Stimulated activated CD4-positive, alpha-beta T cell treated with anti-CD3 and anti-CD28 coated beads, Interleukin-4, amount 100 ng/mL, for 48 hours (primary cell): ENCODE data around the gene CXCL12.

Experiments
- DNase-seq, 2 donors: peaks; one replicate each; pipeline ENCODE4 v3.0.0-alpha.2; 2020; ENCODE audit warnings: low read depth in 2 of 2

CXCL12 gene

GRCh38 chr10:44363716-44364115 is 21.2 kb downstream of the CXCL12 start:
- no peak for DNase-seq

GRCh38 chr10:44362866-44363711 is 21.8 kb downstream of the CXCL12 start:
- no peak for DNase-seq

- DNase-seq: no peak
Measured at GRCh38 chr10:44361109-44361508, 23.8 kb downstream of the CXCL12 start.

- DNase-seq: no peak
Measured at GRCh38 chr10:44358080-44358771, 26.7 kb downstream of the CXCL12 start.

- no peak for DNase-seq
Measured at GRCh38 chr10:44357023-44357540, 27.8 kb downstream of the CXCL12 start.

- DNase-seq: no peak
Measured at GRCh38 chr10:44356139-44357022, 28.5 kb downstream of the CXCL12 start.

- DNase-seq: no peak
Measured at GRCh38 chr10:44355630-44356029, 29.3 kb downstream of the CXCL12 start.

- no peak for DNase-seq
Measured at GRCh38 chr10:44354771-44355170, 30.1 kb downstream of the CXCL12 start.

- DNase-seq: no peak
Measured at GRCh38 chr10:44353721-44354120, 31.2 kb downstream of the CXCL12 start.

GRCh38 chr10:44353128-44353390 is 31.8 kb downstream of the CXCL12 start:
- DNase-seq: no peak

- DNase-seq: no peak
Measured at GRCh38 chr10:44352316-44353127, 32.4 kb downstream of the CXCL12 start.

- DNase-seq: no peak
Measured at GRCh38 chr10:44348496-44348895, 36.4 kb downstream of the CXCL12 start.

GRCh38 chr10:44347609-44348400 is 37.1 kb downstream of the CXCL12 start:
- no peak for DNase-seq

GRCh38 chr10:44344727-44345126 is 40.2 kb downstream of the CXCL12 start:
- no peak for DNase-seq

GRCh38 chr10:44343843-44344242 is 41.1 kb downstream of the CXCL12 start:
- no peak for DNase-seq

- DNase-seq: no peak
Measured at GRCh38 chr10:44341886-44342285, 43.0 kb downstream of the CXCL12 start.

GRCh38 chr10:44340557-44340956 is 44.3 kb downstream of the CXCL12 start:
- no peak for DNase-seq

GRCh38 chr10:44339218-44339617 is 45.7 kb downstream of the CXCL12 start:
- DNase-seq: no peak

GRCh38 chr10:44337081-44337480 is 47.8 kb downstream of the CXCL12 start:
- DNase-seq: no peak

- DNase-seq: no peak
Measured at GRCh38 chr10:44335330-44336021, 49.4 kb downstream of the CXCL12 start.
